ENCODE measurements around the gene PDE7B.

- TF ChIP-seq TCF7L2 (IDR thresholded peaks at IDR 0.05; ENCODE audit: low read depth, low read length) (no peak), CTCF (IDR thresholded peaks at IDR 0.05) (no peak), POLR2AphosphoS5 (IDR thresholded peaks at IDR 0.05; ENCODE audit: low read depth, low read length) (no peak), REST (IDR thresholded peaks at IDR 0.05; ENCODE audit: insufficient read depth in 1 of 2, low read depth in 2 of 2, low read length in 1 of 2) (no peak), SIN3A (IDR thresholded peaks at IDR 0.05; ENCODE audit: borderline replicate concordance, insufficient read depth, low read depth, low read length) (no peak)
These were observed 264.4 kb downstream of the PDE7B start for GRCh38 chr6:136115941-136116340.

Measured in Panc1 (cell line).